NB4 (cell line): ENCODE results near the gene PRR35.

Source experiments
- DNase-seq: peaks from one replicate; pipeline ENCODE4 v3.0.0; 2010; ENCODE audit warnings: low read depth
- H3K4me3 ChIP-seq: one replicate; pipeline ENCODE4 v1.5.1; 2011; ENCODE audit warnings: mild to moderate bottlenecking, low read depth, low read length, moderate library complexity
- CTCF ChIP-seq: IDR thresholded peaks from one replicate; pipeline ENCODE4 v1.5.1; 2012; ENCODE audit warnings: low read depth, low read length
- MAX ChIP-seq: IDR thresholded peaks from 2 replicates; pipeline ENCODE4 v1.6.1; 2011; ENCODE audit warnings: low read depth, low read length
- MYC ChIP-seq: IDR thresholded peaks from 2 replicates; pipeline ENCODE4 v1.6.1; 2011; ENCODE audit warnings: low read depth, low read length
- POLR2A ChIP-seq: IDR thresholded peaks from 2 replicates; pipeline ENCODE4 v1.6.1; 2011; ENCODE audit warnings: mild to moderate bottlenecking; ENCODE audit not compliant: insufficient read length; ENCODE audit errors: extremely low read depth

PRR35 gene

DNA sequence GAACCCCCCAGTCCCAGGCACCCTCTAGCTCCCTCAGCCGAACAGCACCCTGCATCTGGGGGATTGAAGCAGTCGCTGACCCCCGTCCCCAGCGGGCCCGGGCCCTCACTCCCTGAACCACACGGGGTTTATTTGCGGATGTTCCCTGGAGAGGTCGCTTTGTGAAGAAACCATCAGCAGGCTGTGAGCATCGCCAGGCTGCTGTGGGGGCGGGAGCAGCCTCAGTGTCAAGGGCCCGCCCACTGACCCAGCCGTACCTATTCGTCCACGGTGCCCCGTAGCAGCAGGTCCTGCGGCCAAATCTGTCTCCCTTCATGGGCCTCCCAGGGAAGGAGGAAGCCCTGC, 23.2 kb downstream of the PRR35 start:
- DNase-seq, result peak; percentile 19
- no peak overlapping the region for H3K4me3 ChIP-seq
- TF ChIP-seq POLR2A, result no peak
- no peak for TF ChIP-seq CTCF
- TF ChIP-seq MAX, result no peak
- no peak for TF ChIP-seq MYC

DNA sequence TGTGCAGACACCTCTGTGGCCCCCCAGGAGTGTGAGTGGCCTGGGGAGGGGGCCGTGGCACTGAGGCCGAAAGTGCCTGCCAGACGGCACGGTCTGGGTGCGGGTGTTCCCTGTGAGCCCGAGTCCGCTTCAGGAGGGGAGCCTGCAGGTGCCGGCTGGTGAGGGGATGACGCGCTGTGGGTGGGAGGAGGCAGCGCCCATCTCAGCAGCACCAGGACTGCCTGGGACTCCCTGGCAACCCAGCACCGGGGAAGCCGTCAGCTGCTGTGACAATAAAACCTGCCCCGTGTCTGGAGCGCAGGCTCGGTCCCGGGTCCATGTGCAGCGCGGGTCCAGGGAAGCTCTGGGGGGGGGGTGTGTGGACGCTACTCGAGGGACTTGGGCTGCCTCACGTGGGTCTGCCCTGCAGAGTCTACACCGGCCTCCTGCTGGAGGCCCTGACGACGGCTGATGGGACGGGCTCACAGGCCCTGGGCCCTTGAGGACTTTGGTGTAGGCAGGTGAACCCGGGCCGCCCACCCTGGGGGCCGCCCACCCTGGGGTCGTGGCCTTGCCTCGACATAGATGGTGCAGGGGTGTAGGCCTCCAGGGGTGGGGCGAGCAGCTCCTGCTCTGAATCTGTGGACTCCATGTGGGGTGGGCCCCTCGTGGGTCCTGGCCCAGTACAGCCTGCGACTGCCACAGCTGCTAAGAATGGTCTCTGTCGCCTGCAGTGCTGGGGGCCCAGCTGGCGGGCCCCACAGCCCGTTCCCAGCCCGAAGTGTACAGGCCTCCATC, 23.8 kb downstream of the PRR35 start:
- no peak for DNase-seq
- no peak for TF ChIP-seq MYC
- no peak overlapping the region for H3K4me3 ChIP-seq

DNA sequence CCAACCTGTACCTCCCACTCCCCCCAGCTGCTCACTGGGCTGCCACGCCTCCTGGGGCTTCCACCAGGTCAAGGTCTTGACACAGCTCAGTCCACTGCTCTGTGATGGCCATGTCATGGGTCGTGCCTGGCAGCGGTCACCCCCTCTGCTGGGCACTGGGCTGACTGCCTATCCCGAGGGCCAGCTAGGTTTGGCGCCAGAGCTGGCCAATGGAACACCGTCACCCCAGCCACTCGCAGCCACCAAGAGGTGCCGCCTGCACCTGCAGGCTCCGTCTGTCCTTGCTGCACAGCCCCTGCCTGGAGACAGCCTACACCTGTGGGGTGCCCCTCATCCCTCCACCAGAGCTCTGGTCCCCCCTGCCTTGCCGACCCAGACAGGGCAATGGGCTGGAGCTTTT, 25.2 kb downstream of the PRR35 start:
- TF ChIP-seq MYC (no peak), POLR2A (peak; percentile 14)
- DNase-seq, result no peak

GRCh38 chr16:586047-586644, 26.0 kb downstream of the PRR35 start:
- no peak for TF ChIP-seq POLR2A
- no peak for TF ChIP-seq MYC
- no peak for TF ChIP-seq MAX
- TF ChIP-seq CTCF, result no peak
- no peak overlapping the region for H3K4me3 ChIP-seq
- no peak for DNase-seq

More for the DNA sequence above, 25.2 kb downstream of the PRR35 start:
- no peak overlapping the region for H3K4me3 ChIP-seq

DNA sequence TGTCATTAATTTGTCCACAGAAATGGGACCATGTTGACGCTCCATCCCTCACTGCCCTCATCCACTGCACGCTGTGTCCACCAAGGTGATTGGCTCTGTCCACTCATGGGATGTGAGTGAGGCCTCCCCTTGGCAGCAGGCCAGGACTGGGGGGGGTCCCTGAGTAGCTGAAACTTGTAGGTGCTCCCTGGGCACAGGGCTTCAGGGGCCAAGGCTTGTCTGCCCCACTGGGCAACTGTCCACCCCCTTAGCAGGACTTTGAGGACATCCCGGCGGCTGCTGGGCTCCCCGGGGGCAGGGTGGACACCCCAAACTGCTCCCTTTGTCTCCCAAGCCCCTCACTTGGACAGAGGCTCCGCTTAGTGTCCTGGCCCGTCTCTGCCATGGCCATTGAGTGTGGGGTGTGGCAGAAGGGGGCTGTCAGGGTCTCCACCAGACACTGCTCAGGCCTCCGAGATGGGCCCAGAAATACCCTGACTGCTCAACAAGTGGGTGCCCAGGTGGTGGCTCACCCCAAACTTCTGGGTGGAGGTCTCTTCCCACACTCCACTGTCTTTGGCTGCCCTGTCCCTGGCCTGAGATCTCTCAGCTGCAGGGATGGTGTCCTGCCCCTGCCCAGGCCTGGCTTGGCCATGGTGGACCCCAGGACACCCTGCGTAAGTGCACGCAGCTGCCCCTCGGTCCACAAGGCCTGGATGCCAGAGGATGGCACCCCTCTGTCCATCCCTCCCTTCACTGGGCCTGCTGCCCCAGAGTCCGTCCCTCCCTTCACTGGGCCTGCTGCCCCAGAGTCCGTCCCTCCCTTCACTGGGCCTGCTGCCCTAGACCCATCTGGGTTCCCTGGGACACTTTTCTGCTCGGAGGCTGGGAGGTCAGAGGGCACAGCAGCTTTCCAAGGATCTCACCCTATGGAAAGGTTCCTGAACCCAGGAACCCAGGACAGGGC, 26.7 kb downstream of the PRR35 start:
- H3K4me3 ChIP-seq, result no peak overlapping the region
- TF ChIP-seq CTCF (no peak), MYC (no peak), POLR2A (no peak), MAX (no peak)
- no peak for DNase-seq

GRCh38 chr16:588639-588888, 28.4 kb downstream of the PRR35 start:
- H3K4me3 ChIP-seq, result peak overlapping the region; percentile 79
- DNase-seq, result peak; percentile 60

More at GRCh38 chr16:588639-588888, 28.4 kb downstream of the PRR35 start:
- no peak for TF ChIP-seq MYC
- TF ChIP-seq MAX, result peak; percentile 46; the same call in 1 of the 2 replicates
